ENCODE results near the gene NPM3.

DNA sequence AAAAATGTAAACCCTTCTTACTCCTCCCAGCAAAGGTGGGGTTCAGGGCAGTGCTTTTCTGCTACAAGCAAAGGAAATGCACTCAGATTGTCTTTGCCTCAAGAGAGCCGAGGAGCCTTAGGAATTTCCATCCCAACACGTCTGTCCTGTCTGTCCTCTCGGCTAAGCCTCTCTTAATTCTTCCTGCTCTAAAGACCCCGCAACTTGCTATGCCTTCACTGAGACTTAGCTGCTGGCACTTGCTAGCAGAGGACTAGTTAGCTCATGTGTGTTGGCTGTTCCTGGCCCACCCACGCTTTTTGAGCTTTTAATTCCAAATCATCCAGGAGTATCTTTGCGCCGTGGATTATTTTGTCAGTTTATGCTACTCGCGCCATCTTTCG lies 481 bp upstream of the NPM3 start:
- no peak for TF ChIP-seq EZH2 (IDR thresholded peaks at IDR 0.05)
- TF ChIP-seq FOXP2 (optimal IDR thresholded peaks at IDR 0.05; ENCODE audit: control extremely low read depth, extremely low read length, insufficient read depth) = no peak
- TF ChIP-seq POLR2AphosphoS5 (IDR thresholded peaks at IDR 0.05; ENCODE audit: borderline replicate concordance, low read depth, low read length) = no peak
